Keratinocyte (primary cell): ENCODE measurements around the gene TLL1. TPM values are rescaled to one million over a fixed set of nuclear protein-coding genes. Genes with fewer than 3 reads are reported as not detected.

Experiments used
- DNase-seq: peaks from one replicate; pipeline ENCODE4 v3.0.0-alpha.2; 2011; ENCODE audit warnings: low read depth, missing footprints, low spot score
- FAIRE-seq: peaks from 2 replicates; lab custom pipeline; 2011; peaks lifted over from hg19 to GRCh38; lab: Jason Lieb, UNC
- H2AFZ ChIP-seq: 2 replicates; pipeline ENCODE4 v1.6.0; 2012; ENCODE audit warnings: low read length, control low read depth, inconsistent platforms; ENCODE audit not compliant: control insufficient read depth
- H3K27ac ChIP-seq: 2 replicates; pipeline ENCODE4 v1.5.1; 2011; ENCODE audit warnings: low read length; ENCODE audit not compliant: control insufficient read depth, insufficient read depth
- H3K27me3 ChIP-seq: 3 replicates; pipeline ENCODE4 v1.6.0; 2011; ENCODE audit warnings: low read length; ENCODE audit not compliant: control insufficient read depth, insufficient read depth; ENCODE audit errors: extremely low read depth
- H3K36me3 ChIP-seq, 2 experiments: 2 replicates in 1 of 2; 3 replicates in 1 of 2; pipeline ENCODE4 v1.5.1; 2011; ENCODE audit warnings: low read length in 2 of 2, mild to moderate bottlenecking in 1 of 2; ENCODE audit not compliant: control insufficient read depth in 2 of 2, insufficient read depth in 2 of 2; ENCODE audit errors: extremely low read depth in 1 of 2
- H3K4me1 ChIP-seq: 3 replicates; pipeline ENCODE4 v1.5.1; 2011; ENCODE audit warnings: low read length; ENCODE audit not compliant: control insufficient read depth, insufficient read depth; ENCODE audit errors: extremely low read depth
- H3K4me2 ChIP-seq: 3 replicates; pipeline ENCODE4 v1.6.0; 2011; ENCODE audit warnings: low read depth, low read length; ENCODE audit not compliant: control insufficient read depth, insufficient read depth; ENCODE audit errors: extremely low read depth
- H3K4me3 ChIP-seq, 3 experiments: fragments of 200-600 bp in 1 of 3; sonication (generic) in 1 of 3; 2 replicates in 2 of 3; 3 replicates in 1 of 3; pipeline ENCODE4 v1.5.1; 2011 to 2016; ENCODE audit warnings: low read length in 3 of 3, mild to moderate bottlenecking in 3 of 3, control low read depth in 2 of 3, inconsistent platforms in 1 of 3, low read depth in 1 of 3, mixed read lengths in 1 of 3, mixed run types in 1 of 3, moderate library complexity in 1 of 3; ENCODE audit not compliant: control insufficient read depth in 2 of 3, insufficient read depth in 2 of 3; ENCODE audit errors: extremely low read depth in 1 of 3
- H3K79me2 ChIP-seq: 2 replicates; pipeline ENCODE4 v1.6.0; 2012; ENCODE audit warnings: low read length; ENCODE audit not compliant: control insufficient read depth, insufficient read depth
- H3K9ac ChIP-seq: 3 replicates; pipeline ENCODE4 v1.6.0; 2011; ENCODE audit warnings: low read length; ENCODE audit not compliant: control insufficient read depth, insufficient read depth; ENCODE audit errors: extremely low read depth
- H3K9me1 ChIP-seq: 3 replicates; pipeline ENCODE4 v1.6.0; 2011; ENCODE audit warnings: low read length; ENCODE audit not compliant: control insufficient read depth, insufficient read depth; ENCODE audit errors: extremely low read depth
- H3K9me3 ChIP-seq: 2 replicates; pipeline ENCODE4 v1.5.1; 2012; ENCODE audit warnings: low read depth, low read length; ENCODE audit not compliant: control insufficient read depth
- H4K20me1 ChIP-seq: 3 replicates; pipeline ENCODE4 v1.6.0; 2011; ENCODE audit warnings: low read length; ENCODE audit not compliant: control insufficient read depth, insufficient read depth; ENCODE audit errors: extremely low read depth
- CTCF ChIP-seq, 3 experiments: IDR thresholded peaks in 1 of 3; conservative IDR thresholded peaks in 1 of 3; optimal IDR thresholded peaks in 1 of 3; 2 replicates in 2 of 3; 3 replicates in 1 of 3; pipeline versions ENCODE3 to v1.5.1; 2011; ENCODE audit warnings: low read length in 3 of 3, mild to moderate bottlenecking in 3 of 3, moderate library complexity in 2 of 3, control low read depth in 1 of 3, inconsistent platforms in 1 of 3; ENCODE audit not compliant: insufficient read depth in 2 of 3; ENCODE audit errors: extremely low read depth in 1 of 3
- EZH2 ChIP-seq: IDR thresholded peaks from one replicate; pipeline ENCODE4 v1.6.1; 2012; ENCODE audit warnings: inconsistent platforms, mild to moderate bottlenecking, low read length, moderate library complexity
- dilution Hi-C: fragments of 300-500 bp; cut with MboI; formaldehyde crosslinking; loops from one replicate; pipeline ENCODE4 v1.7.0; 2020; ENCODE audit warnings: low sequenced_read_pairs; ENCODE audit not compliant: extremely low pct_ligation_motif_present
- polyA plus RNA-seq, 5 experiments: library from polyadenylated mRNA; depleted of rRNA in 3 of 5; stranded (reverse) in 3 of 5; stranded (forward) in 1 of 5; unstranded in 1 of 5; fragments of >200 nt; gene quantifications; 1 replicate in 1 of 5; 2 replicates in 3 of 5; 3 replicates in 1 of 5; pipeline versions ENCODE4 v1.2.1 to v1.2.3, GENCODE V29; 2011 to 2012; ENCODE audit warnings: missing spikeins in 2 of 5, low read depth in 1 of 5, low replicate concordance in 1 of 5

Gene TLL1
- polyA plus RNA-seq, 1 donor (not counting 4 experiments of a cell fraction or from before 2014, with no cell fraction given), result 1.5 TPM

DNA sequence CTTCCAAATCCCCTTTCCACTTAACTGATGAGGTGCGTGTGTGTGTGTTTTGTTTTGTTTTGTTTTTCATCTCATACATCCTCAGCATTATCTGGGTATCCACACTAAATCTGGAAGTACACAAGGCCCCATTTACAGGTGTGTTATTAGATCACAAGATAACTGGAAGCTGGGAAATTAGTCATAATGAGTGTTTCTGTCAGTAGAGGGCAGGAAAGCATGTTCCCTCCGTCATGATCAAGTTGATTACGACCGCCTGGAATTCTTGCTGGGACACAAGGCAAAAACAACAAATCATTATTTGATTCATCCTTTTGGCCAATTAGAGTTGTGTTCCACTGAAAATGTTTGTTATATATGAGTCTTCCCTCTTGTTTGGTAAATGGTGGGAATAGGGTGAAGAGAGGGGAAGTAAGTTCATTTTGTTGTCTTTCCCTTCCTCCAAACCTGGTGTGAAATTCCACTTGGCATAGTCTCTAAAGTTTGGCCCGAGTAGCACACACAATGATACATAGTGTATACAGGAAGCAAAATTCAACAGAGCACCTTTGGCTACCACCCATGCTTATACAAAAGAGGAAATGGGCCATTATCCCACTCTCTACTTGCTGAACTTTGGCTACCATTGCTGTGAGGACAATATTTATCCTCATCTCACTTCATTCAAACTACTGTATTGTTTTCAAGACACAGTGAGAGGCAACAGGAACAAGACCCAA, 33.3 kb upstream of the TLL1 start:
- H3K9ac ChIP-seq, result no peak overlapping the region
- H3K9me1 ChIP-seq, result no peaks in the 10 kb centered on the region
- H4K20me1 ChIP-seq, result no peaks in the 10 kb centered on the region
- peak; percentile 41 for FAIRE-seq
- peak overlapping the region; percentile 62 for H2AFZ ChIP-seq
- no peak overlapping the region for H3K4me3 ChIP-seq
- no peaks in the 10 kb centered on the region for H3K27me3 ChIP-seq
- no peak for DNase-seq
- H3K27ac ChIP-seq, result no peak overlapping the region
- dilution Hi-C loops, result no loop called here
- no peaks in the 10 kb centered on the region for H3K79me2 ChIP-seq
- peaks cover 4% of the 10 kb centered on the region for H3K4me1 ChIP-seq
- no peaks in the 10 kb centered on the region for H3K9me3 ChIP-seq
- TF ChIP-seq CTCF (optimal IDR thresholded peaks at IDR 0.05 in 1 of 3, IDR thresholded peaks at IDR 0.05 in 1 of 3, conservative IDR thresholded peaks at IDR 0.05 in 1 of 3; ENCODE audit: extremely low read depth in 1 of 3, insufficient read depth in 2 of 3, low read length in 3 of 3) (peak in 2 of 3 experiments; percentile 14 to 45), EZH2 (no peak)
- H3K36me3 ChIP-seq, result no peaks in the 10 kb centered on the region
- H3K4me2 ChIP-seq, result no peak overlapping the region

GRCh38 chr4:165842684-165843083, 30.4 kb upstream of the TLL1 start:
- Histone ChIP-seq H2AFZ (no peak overlapping the region), H3K79me2 (no peaks in the 10 kb centered on the region), H3K9me3 (no peaks in the 10 kb centered on the region), H3K4me3 (no peak overlapping the region), H3K4me2 (no peak overlapping the region), H3K4me1 (peaks cover 4% of the 10 kb centered on the region), H4K20me1 (no peaks in the 10 kb centered on the region), H3K27me3 (no peaks in the 10 kb centered on the region), H3K9me1 (no peaks in the 10 kb centered on the region), H3K27ac (no peak overlapping the region), H3K36me3 (no peaks in the 10 kb centered on the region), H3K9ac (no peak overlapping the region)
- DNase-seq, result no peak
- no peak for TF ChIP-seq EZH2
- dilution Hi-C loops, result no loop called here
- no peak for FAIRE-seq
